Activated T-helper 17 cell treated with anti-CD3 and anti-CD28 coated beads, Interleukin-2, amount 50 U/mL, for 72 hours (primary cell): ENCODE results near the gene DNAJC1. TPM values are rescaled to one million over a fixed set of nuclear protein-coding genes. Genes with fewer than 3 reads are reported as not detected.

Experiments
- ATAC-seq: fragments of 150-1000 bp; cut with Tn5 transposase; replicated peaks from 2 replicates; pipeline ENCODE4 v1.10.0; 2021; ENCODE audit warnings: mild to moderate bottlenecking, moderate library complexity
- H3K27ac Mint-ChIP-seq: one replicate; pipeline ENCODE4 v1.8.0; 2022; ENCODE audit warnings: mixed read lengths
- H3K27me3 Mint-ChIP-seq: one replicate; pipeline ENCODE4 v1.8.0; 2022; ENCODE audit warnings: mixed read lengths
- H3K36me3 Mint-ChIP-seq: one replicate; pipeline ENCODE4 v1.8.0; 2022; ENCODE audit warnings: low read depth, mild to moderate bottlenecking, mixed read lengths
- H3K4me1 Mint-ChIP-seq: one replicate; pipeline ENCODE4 v1.8.0; 2022; ENCODE audit warnings: mixed read lengths
- H3K4me3 Mint-ChIP-seq: one replicate; pipeline ENCODE4 v1.8.0; 2022; ENCODE audit warnings: mild to moderate bottlenecking, mixed read lengths
- H3K9me3 Mint-ChIP-seq: one replicate; pipeline ENCODE4 v1.8.0; 2022; ENCODE audit warnings: mixed read lengths
- total RNA-seq, 2 donors: library from RNA; stranded (reverse); gene quantifications; one replicate each; pipeline ENCODE4 v1.2.3, GENCODE V29; 2022

The DNAJC1 gene
- total RNA-seq, 2 donors from 2014 or later = 21.4 to 21.5 TPM

DNA sequence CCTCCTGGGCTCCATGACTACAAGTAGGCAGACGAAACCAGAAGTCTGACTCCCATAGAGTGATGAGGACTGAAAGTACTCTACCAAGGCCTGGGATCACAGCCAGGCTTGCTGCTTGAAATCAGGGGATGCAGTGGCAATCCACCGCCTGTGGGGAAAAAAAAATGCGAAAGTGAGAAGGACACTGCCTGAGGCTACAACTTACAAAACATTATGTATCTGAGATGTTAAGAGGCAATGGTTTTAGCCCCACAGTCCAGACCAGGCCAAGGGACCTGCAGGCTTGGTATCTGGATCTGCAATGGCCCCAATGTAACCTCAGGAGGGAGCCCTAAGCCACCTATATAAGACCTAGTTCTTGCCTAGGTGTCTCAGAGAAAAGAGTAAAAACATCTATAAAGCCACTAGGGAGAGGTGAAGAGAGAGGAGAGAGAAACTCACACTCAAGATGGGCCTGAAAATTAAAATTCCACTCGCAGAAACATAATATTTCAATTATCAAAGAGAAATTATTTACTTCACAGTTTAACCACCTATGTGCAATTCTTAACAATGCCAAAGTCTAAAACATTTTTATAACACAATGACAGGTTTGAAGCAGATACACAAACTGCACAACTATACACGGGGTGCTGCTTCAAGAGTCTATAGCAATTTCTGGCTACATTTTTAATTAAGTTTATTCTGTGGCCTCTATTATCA is 13.9 kb downstream of the DNAJC1 start:
- Mint-ChIP-seq H3K36me3 (no peaks in the 10 kb centered on the region), H3K27me3 (no peaks in the 10 kb centered on the region), H3K4me1 (no peaks in the 10 kb centered on the region), H3K4me3 (no peak overlapping the region), H3K27ac (no peak overlapping the region), H3K9me3 (no peaks in the 10 kb centered on the region)
- ATAC-seq = peak; percentile 79

DNA sequence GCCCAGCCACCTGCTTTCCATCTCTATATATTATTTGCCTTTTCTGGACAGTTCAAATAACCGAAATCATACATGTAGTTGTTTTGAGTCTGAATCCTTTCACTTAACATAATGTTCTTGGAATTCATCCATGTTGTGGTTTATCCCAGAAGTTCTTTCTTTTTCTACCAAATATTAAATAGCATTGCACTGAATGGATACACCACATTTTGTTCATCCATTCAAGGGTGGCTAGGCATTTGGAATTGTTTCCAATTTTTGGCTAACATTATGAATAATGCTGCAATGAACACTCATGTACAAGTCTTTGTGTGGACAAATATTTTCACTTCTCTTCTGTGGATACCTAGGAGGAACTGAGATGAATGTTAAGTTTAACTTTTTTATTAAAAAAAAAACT is 18.0 kb downstream of the DNAJC1 start:
- H3K27ac Mint-ChIP-seq = no peak overlapping the region
- H3K4me3 Mint-ChIP-seq = no peak overlapping the region
- no peak for ATAC-seq
- no peaks in the 10 kb centered on the region for H3K36me3 Mint-ChIP-seq
- H3K4me1 Mint-ChIP-seq = no peaks in the 10 kb centered on the region
- H3K9me3 Mint-ChIP-seq = no peaks in the 10 kb centered on the region
- no peaks in the 10 kb centered on the region for H3K27me3 Mint-ChIP-seq

DNA sequence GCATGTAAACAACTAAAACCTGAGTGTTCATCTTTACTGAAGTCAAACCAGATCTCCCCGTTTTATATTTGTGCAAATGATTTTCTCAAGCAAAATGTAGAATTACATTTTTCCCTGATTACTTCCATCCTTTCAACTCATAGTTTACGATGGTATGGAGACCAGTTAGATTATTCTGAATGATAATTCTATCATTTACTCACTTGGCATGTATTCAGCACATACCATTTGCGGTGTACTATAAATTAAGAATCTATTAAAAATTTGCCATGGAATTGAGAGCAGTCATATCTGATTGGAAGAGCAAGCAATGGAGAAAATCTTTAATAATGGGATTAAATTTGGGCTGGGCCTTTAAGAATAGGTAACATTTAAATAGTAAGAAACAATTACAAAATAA is 22.4 kb downstream of the DNAJC1 start:
- no peak for ATAC-seq
- Mint-ChIP-seq H3K9me3 (no peaks in the 10 kb centered on the region), H3K27ac (no peak overlapping the region), H3K4me3 (no peak overlapping the region), H3K4me1 (peaks cover 6% of the 10 kb centered on the region), H3K36me3 (no peaks in the 10 kb centered on the region), H3K27me3 (no peaks in the 10 kb centered on the region)

DNA sequence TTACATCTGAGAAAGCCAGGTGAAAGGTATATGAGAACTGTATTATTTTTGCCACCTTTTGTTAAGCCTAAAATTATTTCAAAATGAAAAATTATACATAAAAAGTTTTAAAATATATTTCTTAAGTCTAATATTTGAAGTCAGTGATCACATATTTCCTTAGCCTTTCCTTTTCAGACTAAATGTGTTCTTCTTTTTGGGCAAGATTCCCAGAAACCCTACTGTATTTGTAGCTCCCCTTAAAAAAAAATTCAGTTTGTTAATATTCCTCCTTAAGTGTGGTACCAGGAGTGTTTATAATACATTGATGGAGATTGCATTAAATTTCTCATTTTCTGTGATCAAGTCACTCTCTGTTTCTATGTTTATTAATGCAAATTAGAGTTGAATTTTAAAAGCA is 22.8 kb downstream of the DNAJC1 start:
- Mint-ChIP-seq H3K27ac (no peak overlapping the region), H3K4me3 (no peak overlapping the region), H3K27me3 (no peaks in the 10 kb centered on the region), H3K4me1 (peaks cover 6% of the 10 kb centered on the region), H3K36me3 (no peaks in the 10 kb centered on the region), H3K9me3 (no peaks in the 10 kb centered on the region)
- ATAC-seq = no peak

DNA sequence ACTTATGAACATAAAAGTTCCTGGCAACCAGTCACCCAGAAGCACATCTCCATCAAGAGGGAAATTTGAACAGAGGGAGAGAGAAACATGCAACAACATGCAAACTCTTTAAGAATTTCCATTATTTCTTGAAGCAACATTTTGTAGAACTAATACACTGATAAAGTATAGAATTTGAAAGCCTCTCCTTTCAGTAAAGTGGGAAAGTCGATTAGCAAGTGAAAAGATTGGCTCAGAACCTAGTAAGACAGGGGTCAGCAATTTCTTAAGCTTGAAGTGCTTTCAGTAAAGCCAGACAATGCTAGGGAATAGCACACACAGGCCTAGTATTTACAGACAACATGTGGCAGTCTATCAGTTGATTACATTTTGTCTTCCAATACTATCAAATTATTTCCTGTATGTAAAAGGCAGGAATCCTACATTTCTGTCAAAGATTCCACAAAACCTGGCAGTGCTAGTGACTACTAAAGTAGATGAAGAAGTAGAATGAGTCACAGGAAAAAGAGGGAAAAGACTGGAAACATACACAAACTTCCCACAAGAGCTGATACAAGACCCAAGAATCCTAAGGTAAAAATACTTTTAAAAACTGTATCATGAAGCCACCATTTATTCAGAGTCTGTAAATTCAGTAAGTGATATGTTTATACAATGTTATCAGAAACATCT is 25.2 kb downstream of the DNAJC1 start:
- no peaks in the 10 kb centered on the region for H3K9me3 Mint-ChIP-seq
- no peaks in the 10 kb centered on the region for H3K36me3 Mint-ChIP-seq
- ATAC-seq = no peak
- peaks cover 6% of the 10 kb centered on the region for H3K4me1 Mint-ChIP-seq
- no peak overlapping the region for H3K4me3 Mint-ChIP-seq
- no peak overlapping the region for H3K27ac Mint-ChIP-seq
- no peaks in the 10 kb centered on the region for H3K27me3 Mint-ChIP-seq

DNA sequence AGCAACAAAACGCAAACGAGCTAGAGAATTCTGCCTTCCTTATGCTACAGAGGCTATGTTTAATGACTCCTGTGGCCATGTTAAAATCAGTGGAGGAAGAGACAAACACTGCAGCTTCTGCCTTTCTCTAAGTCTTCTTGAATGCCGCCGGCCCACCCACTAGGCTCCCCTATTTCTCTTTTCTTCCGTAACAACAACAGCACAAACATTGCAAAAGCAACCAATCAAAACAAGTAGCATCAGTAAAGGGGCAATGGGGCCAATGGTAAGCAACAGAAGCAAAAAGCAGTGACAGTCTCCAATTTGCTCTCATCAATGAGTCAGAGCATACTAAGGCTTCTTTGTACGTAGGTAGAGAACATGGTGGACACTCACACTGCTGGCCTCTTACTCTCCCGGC is 26.8 kb downstream of the DNAJC1 start:
- Mint-ChIP-seq H3K27me3 (no peaks in the 10 kb centered on the region), H3K4me1 (peaks cover 6% of the 10 kb centered on the region), H3K4me3 (no peak overlapping the region), H3K36me3 (no peaks in the 10 kb centered on the region), H3K9me3 (no peaks in the 10 kb centered on the region), H3K27ac (no peak overlapping the region)
- ATAC-seq = no peak

DNA sequence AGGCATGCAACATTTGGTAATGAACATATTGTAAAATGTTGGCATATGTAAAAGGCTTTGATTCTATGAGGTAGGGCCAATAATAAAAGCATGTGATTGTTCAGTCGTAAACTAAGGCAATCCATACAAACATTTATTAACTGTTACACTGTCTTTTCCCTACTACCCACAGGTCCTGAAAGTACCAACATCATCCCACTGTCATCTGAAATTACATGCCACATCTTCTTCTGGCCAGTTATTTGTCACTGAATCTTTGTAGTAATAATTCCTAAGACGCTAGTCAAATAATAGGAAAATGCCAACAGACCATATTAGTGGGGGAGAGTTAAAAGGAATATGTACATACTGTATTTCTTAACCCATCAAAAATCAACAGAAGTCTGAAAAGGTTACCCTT is 27.2 kb downstream of the DNAJC1 start:
- ATAC-seq = no peak
- Mint-ChIP-seq H3K4me1 (peaks cover 6% of the 10 kb centered on the region), H3K4me3 (no peak overlapping the region), H3K27ac (no peak overlapping the region), H3K9me3 (no peaks in the 10 kb centered on the region), H3K27me3 (no peaks in the 10 kb centered on the region), H3K36me3 (no peaks in the 10 kb centered on the region)

DNA sequence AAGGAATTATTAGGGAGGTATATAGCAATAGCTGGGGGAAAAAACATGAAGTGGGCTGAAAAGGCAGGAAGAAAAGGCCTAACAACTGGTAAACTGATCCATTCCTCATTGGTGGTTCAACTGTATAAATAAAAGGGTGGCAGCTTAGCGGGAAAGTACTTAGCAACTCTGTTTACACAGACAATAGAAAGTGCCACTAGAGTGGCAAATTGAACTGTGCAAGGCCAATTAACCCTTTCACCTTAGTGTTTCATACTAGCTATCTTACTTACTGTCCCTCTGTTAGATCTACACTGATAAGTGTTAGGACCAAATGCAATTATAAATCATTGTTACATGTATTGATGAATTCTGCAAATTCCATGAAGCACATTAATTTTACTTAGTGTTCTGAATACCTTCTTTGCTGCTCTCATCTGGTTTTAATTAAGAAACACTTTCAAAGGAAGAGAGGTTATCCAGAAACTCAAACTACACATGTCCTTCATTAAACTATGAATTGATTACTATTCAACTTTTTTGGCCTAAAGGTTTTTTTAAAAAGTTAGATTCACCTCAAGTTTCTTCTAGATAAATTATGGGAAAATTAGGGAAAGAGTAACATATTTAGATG is 28.0 kb downstream of the DNAJC1 start:
- Mint-ChIP-seq H3K36me3 (no peaks in the 10 kb centered on the region), H3K4me3 (no peak overlapping the region), H3K4me1 (peaks cover 6% of the 10 kb centered on the region), H3K27ac (no peak overlapping the region), H3K9me3 (no peaks in the 10 kb centered on the region), H3K27me3 (no peaks in the 10 kb centered on the region)
- no peak for ATAC-seq

DNA sequence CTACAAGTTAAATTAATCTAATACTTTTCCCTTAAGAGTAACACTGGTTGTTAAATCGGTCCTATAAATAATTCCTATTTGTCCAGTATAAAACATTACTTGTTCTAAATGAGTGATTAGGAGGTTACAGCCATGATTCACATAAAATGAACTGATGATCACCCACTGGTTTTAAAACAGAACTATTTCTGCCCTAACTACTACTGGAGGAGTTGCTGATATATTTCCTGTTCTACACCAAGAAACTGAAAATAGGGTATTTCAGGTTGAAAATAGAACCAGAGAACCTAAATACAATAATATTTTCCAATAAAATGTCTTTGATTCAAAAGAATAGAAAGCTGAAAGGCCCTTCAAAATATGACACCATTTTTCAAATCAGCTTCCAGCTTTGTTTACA is 30.9 kb downstream of the DNAJC1 start:
- ATAC-seq = peak; percentile 62
- Mint-ChIP-seq H3K27ac (no peak overlapping the region), H3K36me3 (no peaks in the 10 kb centered on the region), H3K9me3 (no peaks in the 10 kb centered on the region), H3K4me3 (no peak overlapping the region), H3K27me3 (no peaks in the 10 kb centered on the region), H3K4me1 (peaks cover 6% of the 10 kb centered on the region)

DNA sequence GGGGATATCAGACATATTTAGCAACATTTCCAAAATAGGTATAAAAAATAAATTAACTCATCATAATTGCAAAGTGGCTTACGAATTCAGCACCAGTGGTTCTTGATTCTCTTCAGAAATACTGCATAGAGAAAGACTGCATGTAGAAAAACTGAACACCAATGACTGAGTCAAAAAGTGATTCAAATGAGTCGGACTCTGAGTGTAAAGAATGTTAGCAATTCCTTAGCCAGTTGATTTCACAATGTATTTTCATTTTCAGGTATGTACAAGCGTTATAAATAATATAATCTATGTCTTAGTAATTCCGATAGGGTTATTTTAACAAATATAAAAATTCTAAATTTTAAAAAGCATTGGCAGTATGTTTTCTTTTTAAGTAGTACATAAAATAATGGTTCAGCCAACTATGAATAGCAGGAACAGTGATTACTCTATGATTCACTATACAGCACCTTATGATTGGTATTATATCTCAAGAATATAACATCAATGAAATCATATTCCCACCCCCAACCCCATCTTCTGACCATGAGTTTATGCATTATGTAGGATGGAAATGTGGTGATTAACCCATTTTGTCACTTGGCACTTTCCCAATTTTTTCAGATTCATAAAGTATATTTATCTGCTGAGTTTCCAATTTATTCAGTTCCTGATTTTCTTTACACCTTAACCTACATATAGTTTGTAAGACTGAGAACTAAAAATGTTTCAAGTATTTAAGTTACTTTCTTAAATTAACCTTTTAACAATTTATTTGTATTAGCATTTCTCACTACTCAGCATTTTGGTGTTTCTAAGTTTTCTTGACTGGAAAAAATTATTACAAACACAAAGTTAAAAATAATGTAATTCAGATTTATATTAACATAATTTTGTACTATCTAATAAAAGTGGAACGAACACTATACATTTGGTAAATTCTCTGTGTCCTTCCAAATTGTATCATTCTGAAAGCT is 33.9 kb downstream of the DNAJC1 start:
- ATAC-seq = peak; percentile 50

DNA sequence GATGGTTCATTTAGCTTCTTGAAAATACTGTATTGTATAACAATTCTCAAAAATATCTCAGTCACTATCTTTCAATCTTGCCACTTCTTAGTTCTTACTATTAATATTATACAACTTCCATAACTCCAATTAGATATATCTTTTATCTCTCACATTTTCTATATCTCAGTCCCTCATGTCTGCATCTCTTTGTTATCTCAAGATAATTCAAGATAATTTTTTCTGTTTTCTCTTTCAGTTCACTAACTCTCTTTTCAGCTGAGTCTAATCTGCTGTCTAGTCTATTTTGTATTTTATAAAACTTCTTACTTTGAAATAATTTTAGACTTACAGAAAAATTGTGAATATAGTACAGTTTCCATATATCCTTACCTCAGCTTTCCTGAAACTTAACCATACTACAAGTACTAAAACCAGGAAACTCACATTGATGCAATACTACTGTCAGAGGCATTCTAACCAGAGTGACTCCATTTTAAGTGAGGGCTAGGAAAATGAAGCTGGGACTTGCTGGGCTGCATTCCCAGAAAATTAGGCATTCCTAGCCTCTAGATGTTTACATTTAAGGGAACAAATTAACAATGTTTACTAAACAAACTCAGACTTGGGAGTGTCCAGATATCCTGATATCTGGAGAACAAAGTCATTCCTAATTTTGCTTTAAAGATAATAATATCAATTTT is 38.4 kb downstream of the DNAJC1 start:
- Mint-ChIP-seq H3K4me3 (no peak overlapping the region), H3K27ac (no peak overlapping the region), H3K27me3 (no peaks in the 10 kb centered on the region), H3K4me1 (peaks cover 11% of the 10 kb centered on the region), H3K36me3 (no peaks in the 10 kb centered on the region), H3K9me3 (peaks cover 4% of the 10 kb centered on the region)
- no peak for ATAC-seq

More for the DNA sequence above, 33.9 kb downstream of the DNAJC1 start:
- H3K4me1 Mint-ChIP-seq = no peaks in the 10 kb centered on the region
- H3K4me3 Mint-ChIP-seq = no peak overlapping the region
- peaks cover 4% of the 10 kb centered on the region for H3K9me3 Mint-ChIP-seq
- no peaks in the 10 kb centered on the region for H3K36me3 Mint-ChIP-seq
- H3K27me3 Mint-ChIP-seq = no peaks in the 10 kb centered on the region
- H3K27ac Mint-ChIP-seq = no peak overlapping the region

DNA sequence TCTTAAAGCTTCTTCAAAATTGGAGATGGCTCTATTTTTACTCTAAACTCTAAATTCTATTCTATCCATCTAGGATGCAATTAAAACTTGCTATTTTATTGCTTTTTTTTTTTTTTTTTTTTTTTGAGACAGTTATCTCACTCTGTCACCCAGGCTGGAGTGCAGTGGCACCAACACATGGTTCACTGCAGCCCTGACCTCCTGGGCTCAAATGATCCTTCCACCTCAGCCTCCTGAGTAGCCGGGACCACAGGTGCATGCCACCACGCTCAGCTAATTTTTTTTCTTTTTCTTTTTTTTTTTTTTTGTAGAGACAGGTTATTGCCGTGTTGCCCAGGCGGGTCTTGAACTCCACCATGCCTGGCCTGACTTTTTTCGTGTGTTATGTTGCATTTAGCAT is 41.2 kb downstream of the DNAJC1 start:
- Mint-ChIP-seq H3K36me3 (no peaks in the 10 kb centered on the region), H3K27ac (no peak overlapping the region), H3K4me3 (no peak overlapping the region), H3K27me3 (no peaks in the 10 kb centered on the region), H3K9me3 (peaks cover 4% of the 10 kb centered on the region), H3K4me1 (peaks cover 15% of the 10 kb centered on the region)
- ATAC-seq = no peak

DNA sequence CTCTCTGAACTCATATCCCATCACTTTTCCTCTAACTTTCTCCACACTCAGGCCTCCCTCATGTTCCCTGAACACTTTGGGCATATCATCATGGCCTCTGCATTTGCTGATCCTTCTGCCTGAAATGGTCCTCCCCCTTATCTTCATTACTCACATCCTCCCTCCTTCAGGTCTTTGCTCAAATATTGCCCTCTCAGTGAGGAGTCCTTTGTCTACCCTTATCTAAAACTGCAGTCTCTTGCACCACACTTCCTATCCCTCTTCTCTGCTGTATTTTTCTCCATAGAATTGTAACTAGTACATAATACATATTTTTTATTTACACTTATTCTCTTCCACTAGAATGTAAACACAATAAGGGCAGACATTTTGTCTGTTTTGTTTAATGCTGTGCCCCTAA is 41.7 kb downstream of the DNAJC1 start:
- ATAC-seq = no peak
- no peaks in the 10 kb centered on the region for H3K36me3 Mint-ChIP-seq

DNA sequence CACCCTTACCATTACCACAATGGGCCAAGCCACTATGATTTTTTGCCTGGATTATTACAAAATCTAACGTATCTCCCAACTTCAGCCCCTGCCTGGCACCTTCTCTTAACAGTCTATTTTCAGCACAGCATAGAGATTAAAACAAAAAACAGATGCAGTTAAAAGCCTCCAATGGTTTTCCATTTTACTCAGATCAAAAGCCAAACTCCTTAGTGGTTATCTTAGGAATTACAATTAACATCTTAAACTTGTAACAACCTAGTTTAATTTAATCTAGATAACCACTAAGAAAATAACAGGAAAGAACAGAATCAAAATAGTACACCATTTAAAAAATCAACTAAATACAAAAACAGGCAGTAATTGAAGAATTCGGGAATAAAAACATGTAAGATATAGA is 43.5 kb downstream of the DNAJC1 start:
- no peak for ATAC-seq

More for the DNA sequence above, 41.7 kb downstream of the DNAJC1 start:
- H3K4me1 Mint-ChIP-seq = peaks cover 15% of the 10 kb centered on the region
- no peaks in the 10 kb centered on the region for H3K27me3 Mint-ChIP-seq
- H3K27ac Mint-ChIP-seq = no peak overlapping the region
- H3K9me3 Mint-ChIP-seq = peaks cover 4% of the 10 kb centered on the region
- no peak overlapping the region for H3K4me3 Mint-ChIP-seq

More for the DNA sequence above, 43.5 kb downstream of the DNAJC1 start:
- Mint-ChIP-seq H3K27me3 (no peaks in the 10 kb centered on the region), H3K9me3 (no peaks in the 10 kb centered on the region), H3K4me1 (peaks cover 15% of the 10 kb centered on the region), H3K27ac (no peak overlapping the region), H3K36me3 (no peaks in the 10 kb centered on the region), H3K4me3 (no peak overlapping the region)
